OCI-LY7 (cell line): ENCODE results near the gene LBR. TPM values are rescaled to one million over a fixed set of nuclear protein-coding genes. Genes with fewer than 3 reads are reported as not detected.

Experiments
- BruUV-seq: library from RNA; stranded (reverse); fragments of 400-500 nt; replicated peaks from 2 replicates; lab custom pipeline; 2021; lab: Mats Ljungman, UMichigan
- CTCF ChIA-PET: fragments of 300-600 bp; sonication (Branson Sonifier 250); formaldehyde crosslinking; loops from one replicate; lab custom pipeline; 2022; ENCODE audit warnings: antibody characterized with exemption; ENCODE audit not compliant: unreplicated experiment; lab: Charles Lee
- POLR2A ChIA-PET: fragments of 300-600 bp; sonication (Branson Sonifier 250); formaldehyde crosslinking; loops from one replicate; lab custom pipeline; 2022; ENCODE audit warnings: antibody characterized with exemption; lab: Charles Lee
- DNase-seq: peaks from one replicate; pipeline ENCODE4 v3.0.0-alpha.2; 2015; ENCODE audit warnings: low spot score
- H2AFZ ChIP-seq: fragments of 200-600 bp; sonication (generic), shearing (Covaris generic); 2 replicates; pipeline ENCODE4 v1.6.1; 2014; ENCODE audit warnings: mild to moderate bottlenecking, antibody characterized with exemption, low read length, moderate library complexity
- H3K27ac ChIP-seq: fragments of 200-600 bp; sonication (generic); 2 replicates; pipeline ENCODE4 v1.5.1; 2014; ENCODE audit warnings: mixed run types, low read depth, mild to moderate bottlenecking, moderate library complexity, low read length, inconsistent platforms; ENCODE audit not compliant: poor library complexity, severe bottlenecking
- H3K36me3 ChIP-seq: fragments of 200-600 bp; sonication (generic); 2 replicates; pipeline ENCODE4 v1.6.1; 2014; ENCODE audit warnings: mild to moderate bottlenecking, antibody characterized with exemption, low read length, moderate library complexity, mixed read lengths; ENCODE audit not compliant: insufficient read depth
- H3K4me1 ChIP-seq: fragments of 200-600 bp; sonication (generic); 2 replicates; pipeline ENCODE4 v1.5.1; 2014; ENCODE audit warnings: mild to moderate bottlenecking, low read length; ENCODE audit not compliant: insufficient read depth, poor library complexity, severe bottlenecking
- H3K4me2 ChIP-seq: fragments of 200-600 bp; sonication (generic); 2 replicates; pipeline ENCODE4 v1.6.1; 2014; ENCODE audit warnings: mild to moderate bottlenecking, low read length
- H3K4me3 ChIP-seq: fragments of 200-600 bp; sonication (generic); 2 replicates; pipeline ENCODE4 v1.5.1; 2014; ENCODE audit warnings: mild to moderate bottlenecking, low read depth, low read length; ENCODE audit not compliant: poor library complexity, severe bottlenecking
- H3K79me2 ChIP-seq: fragments of 200-600 bp; sonication (generic); 2 replicates; pipeline ENCODE4 v1.6.1; 2016; ENCODE audit warnings: low read depth, mild to moderate bottlenecking, low read length, moderate library complexity, mixed read lengths; ENCODE audit not compliant: insufficient read depth
- H3K9me2 ChIP-seq: fragments of 200-600 bp; sonication (generic); 2 replicates; pipeline ENCODE4 v1.6.1; 2016; ENCODE audit warnings: mild to moderate bottlenecking, low read length, mixed read lengths; ENCODE audit not compliant: insufficient read depth
- H3K9me3 ChIP-seq: fragments of 200-600 bp; sonication (generic); 2 replicates; pipeline ENCODE4 v1.6.1; 2014; ENCODE audit warnings: mild to moderate bottlenecking, mixed run types, low read length, mixed read lengths
- H4K20me1 ChIP-seq: fragments of 200-600 bp; sonication (generic); 2 replicates; pipeline ENCODE4 v1.6.1; 2014; ENCODE audit warnings: mild to moderate bottlenecking, antibody characterized with exemption, low read length, moderate library complexity, mixed read lengths; ENCODE audit not compliant: insufficient read depth
- CTCF ChIP-seq: fragments of 200-600 bp; sonication (generic); conservative IDR thresholded peaks from 2 replicates; pipeline ENCODE4 v1.5.1; 2014; ENCODE audit warnings: mild to moderate bottlenecking, antibody characterized with exemption, low read length, moderate library complexity, mixed read lengths
- EZH2phosphoT487 ChIP-seq: fragments of 200-600 bp; sonication (generic); IDR thresholded peaks from 2 replicates; pipeline ENCODE4 v1.6.1; 2018; ENCODE audit warnings: low read depth, borderline replicate concordance, mild to moderate bottlenecking, mixed run types, antibody characterized with exemption, low read length, moderate library complexity, mixed read lengths
- intact Hi-C: fragments of 100-400 bp; cut with micrococcal nuclease; formaldehyde crosslinking; loops from one replicate; pipeline ENCODE4 v1.10.0; 2022; ENCODE audit not compliant: unreplicated experiment
- total RNA-seq, 2 experiments: library from RNA; depleted of rRNA in 1 of 2; stranded (reverse); fragments of >200 nt in 1 of 2; shearing (Covaris generic) in 1 of 2; gene quantifications; 2 replicates each; pipeline ENCODE4 v1.2.3, GENCODE V29; 2014 to 2022

LBR gene
- total RNA-seq, 2 experiments from 2014 or later: 117 to 288 TPM

DNA sequence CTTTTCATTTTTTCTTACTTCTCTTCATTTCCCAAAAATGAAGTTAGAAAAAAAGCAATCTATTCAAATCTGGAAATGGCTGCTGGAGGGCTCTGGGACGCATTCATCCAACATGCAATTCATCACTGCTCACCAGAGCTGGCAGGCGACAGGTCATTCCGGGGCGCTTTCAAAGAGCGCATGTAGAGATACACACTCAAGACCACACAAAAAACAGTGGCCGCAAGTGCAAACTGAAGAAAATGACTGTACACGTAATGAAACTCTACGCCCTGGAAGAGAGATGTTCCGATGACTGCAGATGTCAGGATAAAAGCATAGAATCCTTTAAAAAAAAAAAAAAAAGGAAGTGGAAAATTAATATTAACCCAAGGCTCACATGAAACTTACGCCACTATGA is 15.5 kb downstream of the LBR start:
- ChIA-PET CTCF (no interaction called here), POLR2A (interaction anchor here (5.0 kb wide), 1 partner anchor 13 kb away, joined by 30 read pairs; no protein-coding TSS in a partner anchor)
- H3K27ac ChIP-seq: no peak overlapping the region
- peaks cover 92% of the 10 kb centered on the region for H3K79me2 ChIP-seq
- DNase-seq: no peak
- no TSS peak for BruUV-seq
- H3K4me2 ChIP-seq: no peak overlapping the region
- intact Hi-C loops: no loop called here
- no peak overlapping the region for H2AFZ ChIP-seq
- TF ChIP-seq CTCF: no peak
- TF ChIP-seq EZH2phosphoT487: no peak
- H3K9me2 ChIP-seq: no peaks in the 10 kb centered on the region
- H3K9me3 ChIP-seq: no peaks in the 10 kb centered on the region
- H3K4me3 ChIP-seq: no peak overlapping the region
- peaks cover 100% of the 10 kb centered on the region for H3K36me3 ChIP-seq
- H3K4me1 ChIP-seq: no peaks in the 10 kb centered on the region
- H4K20me1 ChIP-seq: peaks cover 5% of the 10 kb centered on the region; the same call in 1 of the 2 replicates

- H3K4me3 ChIP-seq: no peak overlapping the region
- H3K27ac ChIP-seq: no peak overlapping the region
- TF ChIP-seq EZH2phosphoT487 (no peak), CTCF (no peak)
- DNase-seq: no peak
- H3K79me2 ChIP-seq: peaks cover 72% of the 10 kb centered on the region; the same call in 1 of the 2 replicates
- BruUV-seq: no TSS peak
- CTCF ChIA-PET: interaction anchor here (0.6 kb wide), 1 partner anchor 16 kb away, joined by 4 read pairs; no protein-coding TSS in a partner anchor
- no peaks in the 10 kb centered on the region for H3K4me1 ChIP-seq
- H2AFZ ChIP-seq: no peak overlapping the region
- H3K9me3 ChIP-seq: no peaks in the 10 kb centered on the region
- intact Hi-C loops: no loop called here
- H3K9me2 ChIP-seq: no peaks in the 10 kb centered on the region
- H4K20me1 ChIP-seq: peaks cover 5% of the 10 kb centered on the region; the same call in 1 of the 2 replicates
- POLR2A ChIA-PET: interaction anchor here (0.6 to 2.5 kb wide), 3 partner anchors 8 to 91 kb away, joined by 3 to 7 read pairs (median 3); no protein-coding TSS in a partner anchor
- H3K4me2 ChIP-seq: no peak overlapping the region
- peaks cover 100% of the 10 kb centered on the region for H3K36me3 ChIP-seq
Observed at GRCh38 chr1:225410036-225410435, 17.8 kb downstream of the LBR start.

GRCh38 chr1:225409051-225409450 is 18.8 kb downstream of the LBR start:
- Histone ChIP-seq H3K4me3 (no peak overlapping the region), H3K79me2 (peaks cover 63% of the 10 kb centered on the region; the same call in 1 of the 2 replicates), H2AFZ (no peak overlapping the region), H3K9me3 (no peaks in the 10 kb centered on the region), H3K4me2 (no peak overlapping the region), H3K4me1 (no peaks in the 10 kb centered on the region), H4K20me1 (peaks cover 5% of the 10 kb centered on the region; the same call in 1 of the 2 replicates), H3K36me3 (peaks cover 100% of the 10 kb centered on the region), H3K9me2 (no peaks in the 10 kb centered on the region), H3K27ac (no peak overlapping the region)
- intact Hi-C loops: no loop called here
- no TSS peak for BruUV-seq
- POLR2A ChIA-PET: interaction anchor here (2.5 kb wide), 1 partner anchor 9 kb away, joined by 7 read pairs; no protein-coding TSS in a partner anchor
- CTCF ChIA-PET: no interaction called here
- no peak for DNase-seq
- no peak for TF ChIP-seq EZH2phosphoT487
- no peak for TF ChIP-seq CTCF
